SHP77 treated with DMSO at 0.1 percent for 48 hours (cell line): ENCODE results near the gene ABCB11.
"Not testable (repeated sequence)": the region's sequence is repeated elsewhere in the genome, so short reads cannot be mapped to it uniquely, and the experiment has no call there.

Experiments
- DNase-seq: peaks from one replicate; lab custom pipeline; 2025; lab: John Stamatoyannopoulos, UW

The ABCB11 gene

GRCh38 chr2:169042856-169043255, 11.7 kb upstream of the ABCB11 start:
- DNase-seq = no peak

GRCh38 chr2:169041594-169041993, 10.5 kb upstream of the ABCB11 start:
- no peak for DNase-seq

- no peak for DNase-seq
Observed at GRCh38 chr2:169039702-169040101, 8.6 kb upstream of the ABCB11 start.

GRCh38 chr2:169038338-169038757, 7.2 kb upstream of the ABCB11 start:
- no peak for DNase-seq

- no peak for DNase-seq
Observed at GRCh38 chr2:169036736-169037440, 5.8 kb upstream of the ABCB11 start.

- no peak for DNase-seq
Observed at GRCh38 chr2:169035887-169036286, 4.8 kb upstream of the ABCB11 start.

GRCh38 chr2:169034984-169035544, 3.9 kb upstream of the ABCB11 start:
- DNase-seq = no peak

GRCh38 chr2:169034256-169034655, 3.1 kb upstream of the ABCB11 start:
- DNase-seq = no peak

- DNase-seq = no peak
Observed at GRCh38 chr2:169029341-169029740, 1.8 kb downstream of the ABCB11 start.

- DNase-seq = no peak
Observed at GRCh38 chr2:169027234-169027633, 3.9 kb downstream of the ABCB11 start.

GRCh38 chr2:169026056-169026455, 5.1 kb downstream of the ABCB11 start:
- no peak for DNase-seq

GRCh38 chr2:169023161-169023560, 8.0 kb downstream of the ABCB11 start:
- DNase-seq = no peak

GRCh38 chr2:169018390-169018789, 12.7 kb downstream of the ABCB11 start:
- DNase-seq = no peak

GRCh38 chr2:169015943-169016342, 15.2 kb downstream of the ABCB11 start:
- no peak for DNase-seq

- DNase-seq = no peak
Observed at GRCh38 chr2:169014780-169015179, 16.3 kb downstream of the ABCB11 start.

- no peak for DNase-seq
Observed at GRCh38 chr2:169013628-169014026, 17.5 kb downstream of the ABCB11 start.

- DNase-seq = no peak
Observed at GRCh38 chr2:169012812-169013627, 18.1 kb downstream of the ABCB11 start.

- DNase-seq = not testable (repeated sequence)
Observed at GRCh38 chr2:169012191-169012792, 18.8 kb downstream of the ABCB11 start.

- DNase-seq = no peak
Observed at GRCh38 chr2:169011698-169012097, 19.4 kb downstream of the ABCB11 start.

- DNase-seq = no peak
Observed at GRCh38 chr2:169010633-169011460, 20.3 kb downstream of the ABCB11 start.

GRCh38 chr2:169009865-169010579, 21.1 kb downstream of the ABCB11 start:
- no peak for DNase-seq
